GM12872 (cell line): ENCODE measurements around the gene CDK9.

ENCODE experiments used
- CTCF ChIP-seq: IDR thresholded peaks from 3 replicates; pipeline ENCODE4 v1.5.1; 2011; ENCODE audit warnings: low read depth, mild to moderate bottlenecking, low read length, moderate library complexity; ENCODE audit not compliant: insufficient read depth

Gene CDK9

GRCh38 chr9:127786773-127787104, 905 bp downstream of the CDK9 start:
- TF ChIP-seq CTCF: peak; percentile 35; the same call in 2 of the 3 replicates

GRCh38 chr9:127788337-127789011, 2.6 kb downstream of the CDK9 start:
- TF ChIP-seq CTCF: no peak

GRCh38 chr9:127789179-127789578, 3.3 kb downstream of the CDK9 start:
- TF ChIP-seq CTCF: no peak

- TF ChIP-seq CTCF: no peak
Observed at GRCh38 chr9:127790094-127790855, 4.4 kb downstream of the CDK9 start.

GRCh38 chr9:127791085-127791484, 5.3 kb downstream of the CDK9 start:
- no peak for TF ChIP-seq CTCF

GRCh38 chr9:127792417-127793031, 6.7 kb downstream of the CDK9 start:
- no peak for TF ChIP-seq CTCF

GRCh38 chr9:127793093-127793708, 7.4 kb downstream of the CDK9 start:
- TF ChIP-seq CTCF: no peak
